GM12878 (cell line): Measurements from ENCODE around the gene VAMP3. TPM values are rescaled to one million over a fixed set of nuclear protein-coding genes. Genes with fewer than 3 reads are reported as not detected.

ENCODE experiments used
- ATAC-seq: fragments of 200-7000 bp; cut with Tn5 transposase; 3 replicates; pipeline ENCODE4 v1.9.1; 2020; ENCODE audit warnings: mild to moderate bottlenecking, moderate library complexity
- Bru-seq: library from RNA; stranded (reverse); fragments of 400-500 nt; gene quantifications from one replicate; lab custom pipeline; 2021; lab: Mats Ljungman, UMichigan
- BruChase-seq, 2 experiments: library from RNA; stranded (reverse); fragments of 400-500 nt; gene quantifications; one replicate each; lab custom pipeline; 2021; lab: Mats Ljungman, UMichigan
- BruUV-seq: library from RNA; stranded (reverse); fragments of 400-500 nt; replicated peaks from 2 replicates; lab custom pipeline; 2021; lab: Mats Ljungman, UMichigan
- CTCF ChIA-PET: fragments of 300-600 bp; sonication (Branson Sonifier 250); formaldehyde crosslinking; extraction: SDS; loops from one replicate; lab custom pipeline; 2021; ENCODE audit warnings: inconsistent platforms; lab: Yijun Ruan, JAX
- POLR2A ChIA-PET: fragments of 350-600 bp; formaldehyde crosslinking; extraction: SDS; loops from one replicate; lab custom pipeline; 2021; ENCODE audit warnings: inconsistent platforms; lab: Charles Lee
- RAD21 ChIA-PET: fragments of 300-600 bp; sonication (Branson Sonifier 250); formaldehyde crosslinking; loops from one replicate; lab custom pipeline; 2023; ENCODE audit warnings: antibody characterized with exemption; ENCODE audit not compliant: unreplicated experiment; lab: Charles Lee
- SMC1A ChIA-PET: fragments of 300-600 bp; sonication (Branson Sonifier 250); formaldehyde crosslinking; loops from one replicate; lab custom pipeline; 2023; ENCODE audit not compliant: unreplicated experiment, uncharacterized antibody; lab: Charles Lee
- DNase-seq: peaks from one replicate; pipeline ENCODE4 v3.0.0-alpha.2; 2011; ENCODE audit warnings: low read depth, low spot score
- FAIRE-seq: peaks from 3 replicates; lab custom pipeline; 2011; peaks lifted over from hg19 to GRCh38; lab: Jason Lieb, UNC
- H2AFZ ChIP-seq: 2 replicates; pipeline ENCODE4 v1.6.0; 2011; ENCODE audit warnings: low read depth, low read length, control low read depth; ENCODE audit not compliant: control insufficient read depth
- H3K27ac ChIP-seq: 2 replicates; pipeline ENCODE4 v1.5.1; 2011; ENCODE audit warnings: control low read depth; ENCODE audit not compliant: control insufficient read depth, insufficient read depth
- H3K27me3 ChIP-seq, 2 experiments: replicated peaks in 1 of 2; 2 replicates each; pipeline versions ENCODE4 v1.6.0 to v1.6.1; 2011; ENCODE audit warnings: low read length in 1 of 2; ENCODE audit not compliant: control insufficient read depth in 2 of 2, insufficient read depth in 2 of 2
- H3K36me3 ChIP-seq, 2 experiments: 2 replicates each; pipeline ENCODE4 v1.5.1; 2011; ENCODE audit warnings: low read length in 1 of 2; ENCODE audit not compliant: control insufficient read depth in 2 of 2, insufficient read depth in 2 of 2
- H3K4me1 ChIP-seq: 2 replicates; pipeline ENCODE4 v1.6.1; 2011; ENCODE audit warnings: mild to moderate bottlenecking, low read length, moderate library complexity, mixed read lengths; ENCODE audit not compliant: control insufficient read depth, insufficient read depth
- H3K4me2 ChIP-seq: 2 replicates; pipeline ENCODE4 v1.6.0; 2011; ENCODE audit warnings: control low read depth; ENCODE audit not compliant: control insufficient read depth, insufficient read depth
- H3K4me3 ChIP-seq: fragments of 200-600 bp; sonication (generic); 2 replicates; pipeline ENCODE4 v1.5.1; 2016
- H3K79me2 ChIP-seq: 2 replicates; pipeline ENCODE4 v1.6.0; 2011; ENCODE audit warnings: low read length; ENCODE audit not compliant: control insufficient read depth, insufficient read depth
- H3K9ac ChIP-seq: 2 replicates; pipeline ENCODE4 v1.8.0; 2011; ENCODE audit warnings: low read length, control low read depth, mixed read lengths; ENCODE audit not compliant: control insufficient read depth, insufficient read depth
- H3K9me3 ChIP-seq: replicated peaks from 3 replicates; pipeline ENCODE4 v1.5.1; 2011; ENCODE audit warnings: mild to moderate bottlenecking, low read length; ENCODE audit not compliant: control insufficient read depth, insufficient read depth
- H4K20me1 ChIP-seq: 2 replicates; pipeline ENCODE4 v1.6.0; 2011; ENCODE audit not compliant: control insufficient read depth, insufficient read depth
- FOXM1 ChIP-seq: IDR thresholded peaks from 2 replicates; pipeline ENCODE4 v1.6.1; 2012; ENCODE audit warnings: low read depth, mild to moderate bottlenecking, inconsistent platforms, low read length, moderate library complexity
- MTA2 ChIP-seq: fragments of 450-650 bp; IDR thresholded peaks from 2 replicates; pipeline ENCODE4 v1.6.1; 2016; ENCODE audit warnings: low read depth, mild to moderate bottlenecking, moderate library complexity
- MXI1 ChIP-seq: fragments of 150-350 bp; IDR thresholded peaks from 2 replicates; pipeline ENCODE4 v1.6.1; 2011; ENCODE audit warnings: low read depth, mild to moderate bottlenecking, inconsistent platforms, low read length, improper control_type of control experiment
- NFXL1 ChIP-seq: fragments of 450-650 bp; IDR thresholded peaks from 2 replicates; pipeline ENCODE4 v1.6.1; 2017; ENCODE audit warnings: antibody characterized with exemption, mild to moderate bottlenecking, borderline replicate concordance
- NFYB ChIP-seq: IDR thresholded peaks from 2 replicates; pipeline ENCODE4 v1.6.1; 2011; ENCODE audit warnings: low read depth, mild to moderate bottlenecking, low read length, improper control_type of control experiment, moderate library complexity; ENCODE audit not compliant: insufficient read depth
- POLR2AphosphoS2 ChIP-seq: IDR thresholded peaks from 2 replicates; pipeline ENCODE4 v1.6.1; 2011; ENCODE audit warnings: low read depth, mild to moderate bottlenecking, low read length, improper control_type of control experiment, moderate library complexity
- PRDM15 ChIP-seq: fragments of 450-650 bp; formaldehyde crosslinking; IDR thresholded peaks from 2 replicates; pipeline ENCODE4 v1.4.0; 2020; ENCODE audit warnings: mild to moderate bottlenecking, moderate library complexity
- RELB ChIP-seq: fragments of 450-650 bp; IDR thresholded peaks from 2 replicates; pipeline ENCODE4 v1.6.1; 2017; ENCODE audit warnings: low read depth, mild to moderate bottlenecking, moderate library complexity
- SMAD5 ChIP-seq: IDR thresholded peaks from 2 replicates; pipeline ENCODE4 v1.6.1; 2016; ENCODE audit warnings: antibody characterized with exemption, low read depth
- SREBF2 ChIP-seq: IDR thresholded peaks from 2 replicates; pipeline ENCODE4 v1.6.1; 2012; ENCODE audit warnings: mild to moderate bottlenecking, low read length
- STAT3 ChIP-seq: IDR thresholded peaks from 2 replicates; pipeline ENCODE4 v1.6.1; 2011; ENCODE audit warnings: low read depth, low read length, improper control_type of control experiment
- SUPT20H ChIP-seq: IDR thresholded peaks from 2 replicates; pipeline ENCODE4 v1.6.1; 2011; ENCODE audit warnings: low read depth, mild to moderate bottlenecking, low read length, moderate library complexity, borderline replicate concordance; ENCODE audit not compliant: control insufficient read depth
- ZNF384 ChIP-seq: IDR thresholded peaks from 2 replicates; pipeline ENCODE4 v1.6.1; 2012; ENCODE audit warnings: low read depth, mild to moderate bottlenecking, low read length, improper control_type of control experiment, borderline replicate concordance
- WGBS: methylation state at CpG from one replicate; pipeline ENCODE4 v1.1.6; 2016; ENCODE audit warnings: low lambda C conversion rate; ENCODE audit not compliant: insufficient replicate concordance, insufficient coverage; ENCODE audit errors: missing lambda C conversion rate; 5-methylcytosine and 5-hydroxymethylcytosine counted together
- in situ Hi-C: fragments of 300-500 bp; cut with MboI; formaldehyde crosslinking; loops from 9 replicates; pipeline ENCODE4 v1.14.3; 2018; ENCODE audit warnings: mixed read lengths
- intact Hi-C: fragments of 100-400 bp; cut with micrococcal nuclease; formaldehyde crosslinking; loops from one replicate; pipeline ENCODE4 v1.14.2; 2022; ENCODE audit not compliant: unreplicated experiment
- long read RNA-seq, 2 experiments: library from polyadenylated mRNA; unstranded; transcript quantifications; one replicate each; pipeline ENCODE4 v2.0.0, GENCODE V29; 2019 to 2020
- polyA minus RNA-seq, 3 experiments: library from RNA; depleted of rRNA, polyadenylated mRNA; stranded (reverse); fragments of >200 nt; gene quantifications; 2 replicates each; pipeline ENCODE4 v1.2.3, GENCODE V29; 2011
- polyA plus RNA-seq, 11 experiments: library from polyadenylated mRNA; depleted of rRNA in 4 of 11; unstranded in 6 of 11; stranded (reverse) in 5 of 11; fragments of >200 nt; fragmentation: Nextera tagmentation in 4 of 11; fragmentation: Illumina TruSeq in 1 of 11; extraction: Ambion mirVana in 4 of 11; extraction: Trizol in 1 of 11; gene quantifications; 1 replicate in 1 of 11; 2 replicates in 10 of 11; pipeline versions ENCODE4 v1.2.1 to v1.2.3, GENCODE V29; 2011 to 2016; ENCODE audit warnings: inconsistent platforms in 2 of 11, missing spikeins in 2 of 11, low read depth in 1 of 11
- total RNA-seq, 4 experiments: library from RNA; depleted of rRNA in 3 of 4; stranded (reverse); fragments of >200 nt in 3 of 4; fragmentation: Illumina TruSeq in 1 of 4; extraction: Trizol in 1 of 4; gene quantifications; 2 replicates each; pipeline versions ENCODE4 v1.2.1 to v1.2.3, GENCODE V29; 2013 to 2021

Gene VAMP3
- total RNA-seq (2013; cell fraction: nucleolus; rRNA removed) = 37.3 and 39.9 TPM in 2 replicates
- total RNA-seq (2014; rRNA removed) (8.4 and 18.0 TPM in 2 replicates), total RNA-seq (2014; rRNA removed; fragmentation: Illumina TruSeq; extraction: Trizol) (12.5 and 16.3 TPM in 2 replicates), total RNA-seq (2021) (9.9 and 11.7 TPM in 2 replicates), polyA plus RNA-seq (2011; rRNA removed) (24.9 and 32.6 TPM in 2 replicates), polyA plus RNA-seq (2014; fragmentation: Illumina TruSeq; extraction: Trizol) (13.2 and 14.3 TPM in 2 replicates), polyA plus RNA-seq (2014; fragmentation: Nextera tagmentation; extraction: Ambion mirVana) (1 to 10 TPM; 4.8 to 5.5 TPM), polyA plus RNA-seq (2014; rRNA removed) (9.7 and 14.7 TPM in 2 replicates), polyA plus RNA-seq (2016; fragmentation: Nextera tagmentation; extraction: Ambion mirVana) (1 to 10 TPM; 8.2 to 9.5 TPM), polyA minus RNA-seq (2011; rRNA and poly(A)+ RNA removed) (13.0 and 14.0 TPM in 2 replicates), Bru-seq, nascent RNA (percentile 90 among the genes with signal in this experiment), BruChase-seq, experiment 1, labeled RNA remaining after a 6-hour chase (percentile 88 among the genes with signal in this experiment), BruChase-seq, experiment 2, labeled RNA remaining after a 2-hour chase (percentile 96 among the genes with signal in this experiment)
- polyA plus RNA-seq (2011; ENCODE audit: low read depth) = 6.6 TPM
- polyA plus RNA-seq (2011; cell fraction: cytosol; rRNA removed) = 10.4 and 12.8 TPM in 2 replicates
- polyA plus RNA-seq (2011; cell fraction: nucleus; rRNA removed) = 14.0 and 21.1 TPM in 2 replicates
- 8.0 and 11.7 TPM in 2 replicates for polyA plus RNA-seq (2012)
- polyA minus RNA-seq (2011; cell fraction: cytosol; rRNA and poly(A)+ RNA removed) = 17.4 and 18.2 TPM in 2 replicates
- polyA minus RNA-seq (2011; cell fraction: nucleus; rRNA and poly(A)+ RNA removed) = 8.7 and 13.6 TPM in 2 replicates
- long read RNA-seq, experiment 1, transcript VAMP3-201 (5 exons, 2,205 nt) = major isoform, 8 of 8 reads
- long read RNA-seq, experiment 1, partial matches to known transcripts = 0 of 8 reads
- long read RNA-seq, experiment 1, other reads (novel, unspliced or antisense) = 0 of 8 reads
- long read RNA-seq, experiment 2, transcript VAMP3-201 (5 exons, 2,205 nt) = major isoform, 24 of 36 reads
- long read RNA-seq, experiment 2, partial matches to known transcripts = 11 of 36 reads
- long read RNA-seq, experiment 2, other reads (novel, unspliced or antisense) = 1 of 36 reads

- no peaks in the 10 kb centered on the region for H3K9me3 ChIP-seq
- ChIA-PET RAD21 (no interaction called here), POLR2A (no interaction called here), SMC1A (interaction anchor here (0.6 kb wide), 1 partner anchor 969 kb away, joined by 4 read pairs; no protein-coding TSS in a partner anchor), CTCF (interaction anchor here (0.6 to 4.9 kb wide), 2 partner anchors 18 to 104 kb away, joined by 3 to 23 read pairs; no protein-coding TSS in a partner anchor)
- DNase-seq (peak; percentile 30), ATAC-seq (peak; percentile 92), FAIRE-seq (peak; percentile 65)
- intact Hi-C loops (no loop called here), in situ Hi-C loops (no loop called here)
- no TSS peak for BruUV-seq
- H4K20me1 ChIP-seq = no peaks in the 10 kb centered on the region
- peaks cover 16% of the 10 kb centered on the region for H3K79me2 ChIP-seq
- H3K27me3 ChIP-seq = no peaks in the 10 kb centered on the region; a peak in 1 of 4 replicates
- H3K9ac ChIP-seq = peak within 1 kb of the TSS; percentile 90
- no peaks in the 10 kb centered on the region for H3K4me1 ChIP-seq
- H3K4me2 ChIP-seq = peak within 1 kb of the TSS; percentile 95
- WGBS = under 1% methylated on average over 55 of the region's 97 CpGs
- H3K4me3 ChIP-seq = peak within 1 kb of the TSS; percentile 95
- peak within 1 kb of the TSS; percentile 100 for H2AFZ ChIP-seq
- peaks cover 0 to 8% of the 10 kb centered on the region in 2 experiments; a peak in 1 of 4 replicates for H3K36me3 ChIP-seq
- peak within 1 kb of the TSS; percentile 74 for H3K27ac ChIP-seq
- TF ChIP-seq SREBF2 = no peak
- TF ChIP-seq FOXM1 = no peak
- TF ChIP-seq SUPT20H = no peak
- no peak for TF ChIP-seq STAT3
- TF ChIP-seq PRDM15 (CRISPR knock-in tag) = no peak
- peak; percentile 43; the same call in 1 of the 2 replicates for TF ChIP-seq POLR2AphosphoS2
- TF ChIP-seq NFYB = no peak
- 0 out of 2 replicates have a peak, but pooled peaks have one; percentile 26 for TF ChIP-seq MXI1
- TF ChIP-seq SMAD5 = no peak
- TF ChIP-seq ZNF384 = no peak
- TF ChIP-seq MTA2 = no peak
- TF ChIP-seq RELB = no peak
- no peak for TF ChIP-seq NFXL1
Observed at GRCh38 chr1:7770997-7771822, at the start of gene VAMP3. Gene VAMP3, plus strand, starts transcription at chr1:7771296. Its CDS starts 88 bp downstream, at chr1:7771384.
